Kidney glomerular epithelial cell (primary cell): ENCODE data around the gene SLCO2B1.
A peak's percentile ranks its signal among the peaks of the same experiment; 100 is the strongest.
"Not testable (repeated sequence)": the region's sequence is repeated elsewhere in the genome, so short reads cannot be mapped to it uniquely, and the experiment has no call there.

Source experiments
- DNase-seq: peaks from one replicate; lab custom pipeline; 2025; lab: John Stamatoyannopoulos, UW

SLCO2B1 gene, protein sequence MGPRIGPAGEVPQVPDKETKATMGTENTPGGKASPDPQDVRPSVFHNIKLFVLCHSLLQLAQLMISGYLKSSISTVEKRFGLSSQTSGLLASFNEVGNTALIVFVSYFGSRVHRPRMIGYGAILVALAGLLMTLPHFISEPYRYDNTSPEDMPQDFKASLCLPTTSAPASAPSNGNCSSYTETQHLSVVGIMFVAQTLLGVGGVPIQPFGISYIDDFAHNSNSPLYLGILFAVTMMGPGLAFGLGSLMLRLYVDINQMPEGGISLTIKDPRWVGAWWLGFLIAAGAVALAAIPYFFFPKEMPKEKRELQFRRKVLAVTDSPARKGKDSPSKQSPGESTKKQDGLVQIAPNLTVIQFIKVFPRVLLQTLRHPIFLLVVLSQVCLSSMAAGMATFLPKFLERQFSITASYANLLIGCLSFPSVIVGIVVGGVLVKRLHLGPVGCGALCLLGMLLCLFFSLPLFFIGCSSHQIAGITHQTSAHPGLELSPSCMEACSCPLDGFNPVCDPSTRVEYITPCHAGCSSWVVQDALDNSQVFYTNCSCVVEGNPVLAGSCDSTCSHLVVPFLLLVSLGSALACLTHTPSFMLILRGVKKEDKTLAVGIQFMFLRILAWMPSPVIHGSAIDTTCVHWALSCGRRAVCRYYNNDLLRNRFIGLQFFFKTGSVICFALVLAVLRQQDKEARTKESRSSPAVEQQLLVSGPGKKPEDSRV

DNA sequence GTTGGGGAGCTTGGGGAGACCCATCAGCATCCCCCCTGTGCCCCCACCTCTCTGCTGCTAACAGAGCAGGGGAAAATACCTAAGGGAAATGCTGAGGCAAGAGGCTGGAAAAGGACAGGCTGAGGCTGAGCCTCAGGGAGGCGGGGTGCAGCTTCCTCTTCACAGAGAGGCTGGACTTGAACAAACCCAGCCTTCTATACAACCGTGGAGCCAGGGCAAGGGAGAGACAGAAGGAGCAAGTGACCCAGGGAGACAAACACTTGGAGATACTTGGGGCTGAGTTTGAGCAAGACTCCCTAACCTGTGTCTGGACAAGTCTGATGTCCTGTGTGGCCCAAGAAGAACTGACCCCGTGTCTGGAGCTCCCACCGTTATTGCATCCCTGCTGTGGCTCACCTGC, at the start of gene SLCO2B1:
SLCO2B1 (plus strand) TSS at position 229 of the 400 bp plus-strand sequence. CDS start 275 bp downstream, outside the sequence.
- DNase-seq, result no peak

DNA sequence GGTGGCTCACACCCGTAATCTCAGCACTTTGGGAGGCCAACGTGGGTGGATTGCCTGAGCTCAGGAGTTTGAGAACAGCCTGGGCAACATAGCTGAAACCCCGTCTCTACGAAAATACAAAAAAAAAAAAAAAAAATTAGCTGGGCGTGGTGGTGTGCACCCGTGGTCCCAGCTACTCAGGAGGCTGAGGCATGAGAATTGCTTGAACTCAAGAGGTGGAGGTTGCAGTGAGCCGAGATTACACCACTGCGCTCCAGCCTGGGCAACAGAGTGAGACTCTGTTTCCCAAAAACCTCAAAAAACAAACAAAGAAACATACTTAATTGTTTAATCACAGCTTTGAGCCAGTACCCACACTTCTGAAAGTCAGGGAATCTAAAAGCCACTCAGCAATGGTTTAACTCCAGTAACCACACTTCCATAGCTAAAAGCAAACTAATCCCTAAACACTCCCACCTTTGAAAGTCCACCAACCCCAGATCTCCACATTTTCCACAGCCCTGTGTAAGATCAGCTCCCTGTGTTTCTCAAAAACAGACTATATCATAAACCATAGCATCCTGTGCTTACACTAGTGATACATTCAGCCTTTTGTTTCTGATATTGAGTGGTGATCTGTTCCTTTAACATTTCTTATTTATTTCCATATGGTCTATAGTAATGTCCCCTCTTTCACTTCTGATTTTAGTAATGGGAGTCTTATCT, 49.3 kb upstream of the SLCO2B1 start:
- DNase-seq, result no peak

DNA sequence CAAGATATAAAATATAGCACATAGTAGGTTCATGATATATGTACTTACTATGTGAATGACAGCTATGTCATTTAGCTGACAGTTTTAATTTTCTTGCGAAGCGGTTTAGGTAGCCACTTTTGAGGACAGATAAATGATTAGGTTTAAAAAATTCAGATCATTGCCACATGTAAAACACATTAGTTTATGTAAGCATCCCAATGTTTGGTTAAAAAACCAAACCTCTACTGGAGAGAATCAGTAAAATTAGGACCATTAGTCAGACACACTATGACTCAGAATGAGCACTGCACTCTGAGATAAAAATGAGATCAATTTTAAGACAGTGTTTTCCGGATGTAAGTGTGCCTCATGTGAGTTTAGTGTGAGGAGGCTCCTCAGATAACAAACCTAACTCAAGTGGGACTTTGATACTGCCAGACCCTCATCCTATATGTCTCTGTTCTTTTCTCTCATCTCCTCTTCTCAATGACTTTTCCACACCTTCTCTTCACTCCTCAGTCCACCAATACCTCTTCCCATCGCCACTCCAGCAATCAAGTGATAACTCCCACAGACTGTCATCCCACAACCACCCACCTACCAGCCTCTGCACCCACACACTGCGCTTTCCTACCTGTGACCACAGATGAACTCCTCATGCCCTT, 47.4 kb upstream of the SLCO2B1 start:
- peak; percentile 49 for DNase-seq

DNA sequence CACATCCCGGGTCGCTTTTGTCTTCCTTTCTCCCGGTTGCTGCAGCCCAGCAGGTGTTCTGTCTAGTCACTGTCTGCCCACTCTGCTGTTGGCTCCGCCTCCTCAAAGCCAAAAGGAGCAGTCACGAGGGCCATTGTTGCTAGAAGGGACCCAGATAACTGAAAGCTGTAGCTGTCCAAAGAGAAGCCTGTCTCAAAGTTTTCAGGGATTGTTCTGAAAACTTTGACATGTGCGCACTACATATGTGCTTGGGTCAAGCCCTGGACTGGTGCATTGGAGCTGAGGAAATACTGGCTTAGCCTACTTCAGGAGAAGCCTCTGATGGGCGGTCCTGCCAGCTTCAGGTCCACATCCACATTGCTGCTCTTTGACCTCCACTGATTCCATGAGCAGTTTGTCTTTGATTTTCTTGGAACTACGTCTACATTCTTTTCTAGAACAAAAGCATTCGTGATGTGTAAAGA, 45.4 kb upstream of the SLCO2B1 start:
- no peak for DNase-seq

DNA sequence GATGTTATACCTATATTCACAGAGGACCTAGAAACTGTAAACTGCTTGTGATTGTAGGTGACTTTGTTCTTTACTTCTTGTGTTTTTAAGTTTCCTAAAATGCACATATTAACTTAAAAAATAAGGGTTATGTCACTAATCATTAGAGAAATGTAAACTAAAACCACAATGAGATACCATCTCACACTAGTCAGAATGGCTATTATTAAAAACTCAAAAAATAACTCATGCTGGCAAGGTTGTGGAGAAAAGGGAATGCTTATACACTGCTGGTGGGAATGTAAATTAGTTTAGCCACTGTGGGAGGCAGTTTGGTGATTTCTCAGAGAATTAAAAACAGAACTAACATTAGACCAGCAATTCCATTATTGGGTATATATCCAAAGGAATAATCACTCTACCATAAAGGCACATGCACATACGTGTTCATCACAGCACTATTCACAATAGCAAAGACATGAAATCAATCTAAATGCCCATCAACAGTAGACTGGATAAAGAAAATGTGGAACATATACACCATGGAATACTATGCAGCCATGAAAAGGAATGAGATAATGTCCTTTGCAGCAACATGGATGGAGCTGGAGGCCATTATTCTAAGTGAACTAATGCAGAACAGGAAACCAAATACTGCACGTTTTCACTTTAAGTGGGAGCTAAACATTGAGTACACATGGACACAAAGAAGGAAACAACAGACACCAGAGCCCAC, 44.8 kb upstream of the SLCO2B1 start:
- not testable (repeated sequence) for DNase-seq

DNA sequence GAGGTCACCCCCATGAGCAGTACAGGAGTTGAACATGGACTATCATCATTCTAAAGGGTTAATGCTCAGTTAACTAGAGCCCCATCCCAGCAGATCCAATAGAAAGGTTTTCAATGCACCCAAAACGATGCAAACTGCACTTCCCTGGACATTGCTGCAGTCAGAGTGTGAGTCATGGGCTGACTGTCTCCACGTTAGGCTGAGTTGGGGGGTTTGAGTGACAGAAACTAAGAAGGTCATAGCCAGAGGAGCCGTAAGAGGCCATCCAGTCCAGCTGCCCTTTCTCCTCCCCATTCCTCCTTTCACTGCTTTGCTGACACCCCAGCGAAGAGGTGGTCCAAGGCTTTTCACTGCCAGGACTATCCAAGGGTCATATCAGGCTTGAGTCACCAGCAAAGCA, 43.7 kb upstream of the SLCO2B1 start:
- no peak for DNase-seq

DNA sequence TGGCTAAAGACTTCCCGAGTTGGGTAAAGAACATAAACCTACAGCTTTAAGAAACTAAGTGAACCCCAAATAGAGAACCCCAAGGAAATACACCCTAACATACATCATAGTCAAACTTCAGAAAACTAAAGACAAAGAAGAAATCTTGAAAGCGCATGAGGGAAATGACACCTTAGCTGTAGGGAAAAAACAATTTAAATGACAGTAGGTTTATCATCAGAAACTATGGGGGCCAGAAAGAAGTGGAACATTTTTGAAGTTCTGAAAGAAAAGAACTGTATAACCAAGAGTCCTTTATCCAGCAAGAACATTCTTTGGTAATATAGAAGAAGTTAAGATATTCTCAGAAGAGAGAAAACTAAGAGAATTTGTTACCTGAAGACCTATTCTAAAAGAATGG, 38.7 kb upstream of the SLCO2B1 start:
- DNase-seq, result no peak

DNA sequence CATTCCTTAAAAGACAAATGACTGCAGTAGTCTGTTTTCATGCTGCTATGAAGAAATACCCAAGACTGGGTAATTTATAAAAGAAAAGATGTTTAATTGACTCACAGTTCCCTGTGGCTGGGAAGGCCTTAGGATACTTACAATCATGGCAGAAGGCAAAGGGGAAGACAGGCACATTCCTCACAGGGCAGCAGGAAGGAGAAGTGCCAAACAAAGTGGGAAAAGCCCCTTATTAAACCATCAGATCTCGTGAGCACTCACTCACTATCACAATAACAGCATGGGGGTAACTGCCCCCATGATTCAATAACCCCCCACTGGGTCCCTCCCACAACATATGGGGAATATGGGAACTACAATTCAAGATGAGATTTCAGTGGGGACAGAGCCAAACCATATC, 37.9 kb upstream of the SLCO2B1 start:
- no peak for DNase-seq

DNA sequence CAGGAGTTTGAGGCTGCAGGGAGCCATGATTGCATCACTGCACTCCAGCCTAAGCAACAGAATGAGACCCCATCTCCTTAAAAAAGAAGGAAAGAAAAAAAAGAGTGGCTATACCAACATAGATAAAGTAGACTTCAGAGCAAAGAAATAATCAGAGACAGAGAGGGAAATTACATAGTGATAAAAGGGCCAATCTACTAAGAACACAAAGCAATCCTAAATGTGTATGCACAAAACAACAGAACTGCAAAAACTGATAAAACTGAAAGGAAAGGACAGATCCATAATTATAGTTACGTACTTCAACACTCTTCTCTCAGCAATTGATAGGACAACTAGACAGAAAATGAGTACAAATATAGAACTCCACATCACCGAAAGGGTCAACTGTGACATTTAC, 36.4 kb upstream of the SLCO2B1 start:
- DNase-seq, result no peak

DNA sequence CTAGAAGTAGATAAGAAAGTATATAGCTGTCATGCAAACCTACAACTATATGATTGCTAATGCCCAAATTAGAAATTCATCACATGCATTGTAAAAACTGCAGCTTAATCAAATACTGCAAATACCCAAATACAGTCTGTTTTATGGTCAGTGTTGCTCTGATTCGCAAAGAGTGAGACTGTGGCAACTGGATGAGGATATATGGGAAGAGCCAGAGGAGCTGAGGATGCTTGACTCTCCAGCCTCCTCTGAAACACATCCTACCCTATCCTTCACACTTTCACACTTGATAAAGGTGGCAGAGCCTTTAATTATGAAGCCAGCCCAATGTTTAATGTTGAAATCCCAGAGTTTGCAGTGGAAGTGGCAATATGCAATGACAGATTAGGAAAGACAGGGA, 32.3 kb upstream of the SLCO2B1 start:
- DNase-seq, result no peak

DNA sequence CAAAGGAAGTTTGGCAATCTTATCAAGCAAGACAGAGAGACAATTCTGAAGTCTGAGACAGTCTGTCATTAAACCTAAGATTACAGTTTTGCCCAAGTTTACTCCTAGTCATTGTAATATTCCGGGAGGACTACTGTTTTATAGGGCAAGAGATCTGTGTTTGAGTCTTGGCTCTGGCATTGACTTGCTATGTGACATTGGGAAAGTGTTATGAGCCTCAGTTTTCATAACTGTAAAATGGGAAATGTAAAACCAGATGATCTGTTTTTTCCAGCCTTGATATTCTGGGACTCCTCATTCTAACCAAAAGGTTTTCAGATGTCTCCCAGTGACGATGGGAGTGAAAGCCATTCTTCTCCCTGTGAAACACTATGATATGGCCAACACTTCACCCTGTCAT, 24.3 kb upstream of the SLCO2B1 start:
- DNase-seq, result no peak

DNA sequence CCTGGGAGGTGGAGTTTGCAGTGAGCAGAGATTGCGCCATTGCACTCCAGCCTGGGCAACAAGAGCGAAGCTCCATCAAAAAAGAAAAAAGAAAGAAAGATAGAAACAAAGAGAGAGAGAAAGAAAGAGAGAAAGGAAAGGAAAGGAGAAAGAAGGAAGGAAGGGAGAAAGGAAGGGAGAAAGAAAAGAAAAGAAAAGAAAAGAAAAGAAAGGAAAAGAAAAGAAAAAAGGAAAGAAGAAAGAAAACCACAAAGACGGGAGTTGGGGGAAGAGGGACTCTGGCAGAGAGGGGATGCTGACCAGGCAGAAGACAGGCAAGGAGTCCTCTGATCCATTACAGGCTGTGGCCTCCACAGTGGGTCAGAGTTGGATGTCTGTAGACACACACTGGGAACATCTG, 18.8 kb upstream of the SLCO2B1 start:
- DNase-seq, result no peak

DNA sequence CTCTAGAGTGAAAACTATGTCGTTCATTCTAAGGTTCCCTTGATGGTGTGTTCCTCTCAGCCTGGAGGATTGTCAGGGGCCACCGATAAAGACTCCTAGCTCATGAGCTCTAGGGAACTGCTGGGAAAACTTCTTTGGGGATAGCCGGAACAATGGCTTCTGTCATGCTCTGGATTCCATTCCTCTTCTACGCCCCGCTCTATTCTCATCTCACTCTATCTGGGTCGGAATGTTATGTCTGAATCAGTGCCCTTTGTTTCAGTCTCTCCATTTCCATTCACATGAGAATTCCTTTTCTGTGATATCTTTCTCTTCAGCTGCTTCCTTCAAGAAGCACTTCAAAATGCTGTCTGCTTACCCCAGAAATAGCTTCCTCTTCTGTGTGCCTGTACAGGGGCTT, 16.9 kb upstream of the SLCO2B1 start:
- DNase-seq, result no peak

DNA sequence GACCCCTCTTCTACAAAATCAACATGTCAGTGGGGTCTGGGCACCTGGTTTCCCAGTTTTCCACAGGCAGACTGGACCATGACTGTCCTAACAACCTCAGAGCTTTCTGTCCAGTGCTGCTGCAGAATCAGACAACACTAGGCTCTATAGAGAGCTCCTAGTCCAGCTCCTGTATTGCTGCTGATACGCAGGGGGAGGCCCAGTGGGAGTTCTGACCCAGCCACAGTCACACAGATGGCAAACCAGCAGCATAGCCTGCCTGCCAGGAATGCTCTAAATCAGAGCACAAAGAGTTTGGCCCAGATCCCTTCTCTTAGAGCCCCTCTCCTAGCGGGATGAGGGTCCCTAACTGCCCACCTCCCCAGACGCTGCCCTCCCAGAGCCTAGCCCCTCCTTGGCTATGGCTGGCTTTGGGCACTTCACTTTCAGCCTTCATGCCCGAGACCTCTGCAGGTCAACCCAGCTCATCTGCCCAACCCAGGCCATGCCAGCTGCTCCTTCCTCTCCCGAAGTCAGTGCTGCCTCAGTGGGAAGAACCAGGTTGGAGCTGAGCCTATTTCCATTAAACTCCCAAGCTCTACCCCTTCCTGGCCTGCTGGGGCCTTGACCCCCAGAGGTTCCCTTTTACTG, 15.8 kb upstream of the SLCO2B1 start:
- no peak for DNase-seq

DNA sequence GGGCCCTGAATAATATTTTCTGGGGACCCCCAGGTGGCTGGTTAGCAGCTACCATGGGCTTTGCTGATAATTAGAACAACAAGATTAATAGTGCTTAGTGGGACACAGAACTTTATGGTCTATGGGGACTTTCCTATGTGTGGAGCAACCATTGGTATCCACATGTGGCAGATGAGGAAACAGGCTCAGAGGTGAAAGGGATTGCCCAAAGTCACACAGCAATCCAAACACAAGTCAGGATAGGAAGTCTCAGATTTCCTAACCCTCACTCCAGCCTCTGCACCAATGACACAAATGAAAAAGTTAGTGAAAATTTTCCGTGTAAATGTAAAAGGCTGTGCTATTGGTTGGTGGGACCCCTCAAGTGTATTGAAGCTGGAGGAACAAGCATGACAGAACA, 15.3 kb upstream of the SLCO2B1 start:
- DNase-seq, result no peak

DNA sequence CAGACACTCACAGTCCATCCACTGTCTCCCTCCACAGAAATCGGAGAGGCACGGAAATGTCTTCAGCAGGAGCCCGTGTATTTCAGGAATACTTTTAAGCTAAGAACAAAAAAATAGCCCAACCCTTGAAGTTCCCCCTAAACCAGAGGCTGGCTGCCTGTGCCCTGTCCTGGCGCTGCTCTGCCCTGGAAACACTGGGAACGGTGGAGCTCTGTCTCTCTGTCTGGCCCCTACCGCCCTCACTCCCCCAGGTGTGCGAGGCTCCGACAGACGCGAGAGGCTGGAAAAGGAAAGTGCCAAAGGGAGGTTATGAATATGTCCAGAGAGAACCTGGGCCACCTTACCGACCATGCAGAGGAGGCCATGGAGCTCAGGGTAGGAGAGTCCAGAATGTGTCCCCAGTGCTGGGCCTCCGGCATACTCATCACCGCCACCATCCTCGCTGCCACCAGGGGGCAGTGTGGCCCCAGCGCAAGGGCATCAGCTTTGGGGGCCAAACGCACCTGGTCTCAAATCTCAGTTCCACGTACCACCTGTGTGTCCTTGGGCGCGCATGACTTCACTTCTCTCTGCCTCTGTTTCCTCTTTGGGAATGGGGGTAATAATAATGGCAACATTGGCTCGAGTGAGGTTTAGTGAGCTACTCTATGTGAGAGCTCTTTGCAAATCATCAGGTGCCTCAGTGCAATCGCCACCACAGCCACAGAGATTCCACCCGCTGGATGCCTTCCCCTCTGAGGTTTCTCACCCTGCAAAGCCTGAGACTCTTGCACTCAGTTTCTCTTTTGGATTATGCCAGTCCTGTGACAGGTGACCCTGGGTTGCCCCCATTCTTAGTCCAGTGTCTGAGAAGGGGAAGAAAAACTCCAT, 10.4 kb upstream of the SLCO2B1 start:
- DNase-seq, result peak; percentile 2

DNA sequence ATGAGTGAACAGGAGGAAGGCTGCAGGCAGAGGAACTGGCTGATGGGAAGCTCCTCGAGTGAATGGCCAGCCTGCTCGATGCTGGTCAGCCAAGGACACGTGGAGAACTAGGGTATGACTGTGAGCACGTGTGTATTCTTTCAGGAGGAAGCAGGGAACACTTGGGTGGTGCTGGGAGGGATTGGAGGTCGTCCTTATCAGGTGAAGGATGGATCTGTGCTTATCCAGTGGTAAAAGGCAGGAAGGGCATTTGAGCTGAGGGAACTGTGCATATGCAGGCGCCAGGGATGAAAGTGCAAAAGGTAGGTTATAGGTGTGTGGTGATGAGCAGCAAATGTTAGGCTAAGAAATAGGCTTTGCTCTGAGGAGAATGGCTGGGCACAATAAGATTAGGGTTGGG, 9.7 kb upstream of the SLCO2B1 start:
- DNase-seq, result no peak

DNA sequence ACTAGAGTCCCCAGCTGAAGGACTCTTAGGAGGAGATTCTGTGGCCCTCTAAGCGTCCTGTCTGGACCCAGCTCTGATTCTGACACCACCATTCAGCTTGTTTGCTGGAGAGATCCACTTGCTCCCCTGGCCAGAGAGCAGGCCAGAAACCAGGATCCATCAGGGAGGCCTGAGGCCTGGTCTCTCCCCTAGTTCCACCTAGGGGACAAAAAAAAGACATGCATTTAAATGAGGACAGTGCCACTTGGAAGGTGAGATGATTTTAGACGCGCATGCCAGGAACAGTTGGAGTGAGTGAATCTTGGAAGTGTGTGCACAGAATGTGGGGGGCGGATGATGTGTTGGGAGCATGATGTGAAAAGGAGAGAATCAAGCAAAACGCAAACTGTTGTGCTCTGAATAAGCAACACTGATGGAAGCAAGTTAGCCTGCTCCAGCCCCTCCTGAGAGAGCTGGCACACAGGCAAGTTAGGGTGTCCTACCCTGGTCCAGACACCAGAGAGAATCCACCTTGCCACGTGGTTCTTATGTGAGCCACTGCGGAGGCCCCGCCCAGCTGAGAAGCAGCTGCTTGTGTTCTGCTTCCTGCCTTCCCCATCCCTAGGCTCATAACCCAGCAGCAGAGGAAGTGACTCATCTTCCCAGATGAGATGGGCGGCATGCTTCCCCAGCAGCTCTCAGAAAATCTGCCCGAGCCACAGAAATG, 8.0 kb upstream of the SLCO2B1 start:
- peak; percentile 90 for DNase-seq

DNA sequence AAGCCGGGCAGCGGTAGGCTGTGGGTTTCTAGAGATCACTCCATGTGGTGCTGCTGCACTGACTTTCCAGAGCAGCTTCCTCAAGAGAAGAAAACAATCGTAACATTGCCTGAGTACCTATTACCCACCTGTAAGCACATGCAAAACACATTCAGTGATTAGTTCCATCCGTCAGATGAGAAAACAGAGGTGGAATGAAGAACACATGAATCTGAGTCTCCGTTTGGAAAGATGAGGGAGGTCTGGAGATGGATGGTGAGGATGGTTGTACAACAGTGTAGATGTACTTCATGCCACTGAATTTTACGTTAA, 7.5 kb upstream of the SLCO2B1 start:
- no peak for DNase-seq

DNA sequence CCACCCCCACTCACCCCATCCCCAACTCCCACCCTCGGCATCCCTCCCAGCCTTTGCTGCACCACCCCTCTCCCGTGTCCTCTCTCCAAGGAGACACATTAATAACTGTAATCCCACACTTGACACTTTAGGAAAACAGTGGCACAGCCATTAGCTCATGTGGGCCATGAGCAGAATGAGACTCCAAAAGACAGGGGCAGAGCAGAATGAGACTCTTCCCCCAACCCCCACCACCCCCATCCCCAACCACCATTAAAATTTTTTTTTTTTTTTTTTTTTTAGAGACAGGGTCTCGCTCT, 6.2 kb upstream of the SLCO2B1 start:
- no peak for DNase-seq
